OCI-LY1 (cell line): ENCODE measurements around the gene NLGN3.

ENCODE experiments used
- H2AFZ ChIP-seq: fragments of 200-600 bp; sonication (generic), shearing (Covaris generic); 2 replicates; pipeline ENCODE4 v1.6.0; 2014; ENCODE audit warnings: antibody characterized with exemption, mild to moderate bottlenecking, low read length
- H3F3A ChIP-seq: fragments of 200-600 bp; sonication (generic), shearing (Covaris generic); 2 replicates; pipeline ENCODE4 v1.6.0; 2014; ENCODE audit warnings: mild to moderate bottlenecking, antibody characterized with exemption, low read length, moderate library complexity; ENCODE audit not compliant: insufficient read depth
- H3K27ac ChIP-seq: fragments of 200-600 bp; sonication (generic); 2 replicates; pipeline ENCODE4 v1.5.1; 2014; ENCODE audit warnings: low read length, mixed run types, mild to moderate bottlenecking, low read depth; ENCODE audit not compliant: poor library complexity, severe bottlenecking
- H3K27me3 ChIP-seq: fragments of 200-600 bp; sonication (generic); 2 replicates; pipeline ENCODE4 v1.6.0; 2014; ENCODE audit warnings: antibody characterized with exemption, mild to moderate bottlenecking, low read length, moderate library complexity; ENCODE audit not compliant: insufficient read depth
- H3K36me3 ChIP-seq: fragments of 200-600 bp; sonication (generic); 2 replicates; pipeline ENCODE4 v1.6.1; 2014; ENCODE audit warnings: mild to moderate bottlenecking, antibody characterized with exemption, low read length, moderate library complexity, mixed read lengths; ENCODE audit not compliant: insufficient read depth
- H3K4me1 ChIP-seq: fragments of 200-600 bp; sonication (generic); 2 replicates; pipeline ENCODE4 v1.5.1; 2014; ENCODE audit warnings: mild to moderate bottlenecking, low read length, moderate library complexity; ENCODE audit not compliant: insufficient read depth, severe bottlenecking
- H3K4me2 ChIP-seq: fragments of 200-600 bp; sonication (generic), shearing (Covaris generic); 2 replicates; pipeline ENCODE4 v1.6.1; 2014; ENCODE audit warnings: low read length
- H3K4me3 ChIP-seq: fragments of 200-600 bp; sonication (generic); 2 replicates; pipeline ENCODE4 v1.5.1; 2014; ENCODE audit warnings: low read length, low read depth, mild to moderate bottlenecking, mixed read lengths; ENCODE audit not compliant: poor library complexity, severe bottlenecking
- H3K79me2 ChIP-seq: fragments of 200-600 bp; shearing (Covaris generic); 2 replicates; pipeline ENCODE4 v1.6.1; 2016; ENCODE audit warnings: mixed run types, low read length, mixed read lengths; ENCODE audit not compliant: insufficient read depth
- H3K9ac ChIP-seq: fragments of 200-600 bp; sonication (generic), shearing (Covaris generic); 2 replicates; pipeline ENCODE4 v1.6.1; 2014; ENCODE audit warnings: mild to moderate bottlenecking, low read length, mixed read lengths
- H3K9me2 ChIP-seq: fragments of 200-600 bp; sonication (generic), shearing (Covaris generic); 2 replicates; pipeline ENCODE4 v1.6.1; 2014; ENCODE audit warnings: low read depth, mild to moderate bottlenecking, low read length, mixed read lengths
- H3K9me3 ChIP-seq: fragments of 200-600 bp; shearing (Covaris generic); 2 replicates; pipeline ENCODE4 v1.6.1; 2014; ENCODE audit warnings: low read length, mixed read lengths
- H4K20me1 ChIP-seq: fragments of 200-600 bp; sonication (generic), shearing (Covaris generic); 2 replicates; pipeline ENCODE4 v1.6.0; 2016; ENCODE audit warnings: mild to moderate bottlenecking, low read length; ENCODE audit not compliant: insufficient read depth
- EZH2 ChIP-seq: fragments of 200-600 bp; sonication (generic), shearing (Covaris generic); IDR thresholded peaks from 2 replicates; pipeline ENCODE4 v1.8.0; 2017; ENCODE audit warnings: borderline replicate concordance, mixed run types, mild to moderate bottlenecking, antibody characterized with exemption, low read length, moderate library complexity, mixed read lengths
- TF ChIP-seq, protein P1 (sequence below): fragments of 200-600 bp; sonication (generic), shearing (Covaris generic); IDR thresholded peaks from 2 replicates; pipeline ENCODE4 v1.5.1; 2017; ENCODE audit warnings: mild to moderate bottlenecking, antibody characterized with exemption, low read length, moderate library complexity, mixed read lengths

Gene NLGN3

DNA sequence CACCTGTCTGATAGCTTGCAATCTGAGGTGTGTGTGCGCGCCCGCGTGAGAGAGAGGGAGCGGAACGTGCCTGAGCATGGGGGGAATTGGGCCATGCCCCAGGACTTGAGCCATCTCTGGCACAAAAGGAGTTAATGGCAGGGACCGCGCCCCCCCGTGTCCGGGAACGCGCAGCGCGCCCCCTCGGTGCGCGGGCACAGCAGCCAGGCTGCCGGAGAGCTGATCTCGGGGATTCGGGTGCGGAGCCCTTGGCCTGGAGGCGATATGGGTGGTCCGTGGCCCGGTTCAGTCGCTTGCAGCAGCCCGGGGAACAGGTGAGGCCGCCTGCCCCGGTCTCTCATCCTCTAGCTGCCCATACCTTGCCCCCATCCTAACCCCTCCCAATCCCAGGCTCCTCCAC lies at the start of gene NLGN3:
Gene NLGN3 (plus strand): TSS at position 191 of the 400 bp plus-strand sequence. CDS start 2,909 bp downstream, outside the sequence.
- Histone ChIP-seq H3K79me2 (no peaks in the 10 kb centered on the region), H3K4me1 (no peaks in the 10 kb centered on the region), H3K9ac (no peak within 1 kb of the TSS), H4K20me1 (no peaks in the 10 kb centered on the region), H2AFZ (no peak within 1 kb of the TSS), H3K36me3 (peaks cover 20% of the 10 kb centered on the region), H3K9me2 (no peaks in the 10 kb centered on the region), H3F3A (no peaks in the 10 kb centered on the region), H3K27me3 (no peaks in the 10 kb centered on the region), H3K27ac (no peak within 1 kb of the TSS), H3K4me3 (no peak within 1 kb of the TSS), H3K9me3 (no peaks in the 10 kb centered on the region), H3K4me2 (no peak within 1 kb of the TSS)
- no peak for TF ChIP-seq EZH2
- TF ChIP-seq, protein P1, sequence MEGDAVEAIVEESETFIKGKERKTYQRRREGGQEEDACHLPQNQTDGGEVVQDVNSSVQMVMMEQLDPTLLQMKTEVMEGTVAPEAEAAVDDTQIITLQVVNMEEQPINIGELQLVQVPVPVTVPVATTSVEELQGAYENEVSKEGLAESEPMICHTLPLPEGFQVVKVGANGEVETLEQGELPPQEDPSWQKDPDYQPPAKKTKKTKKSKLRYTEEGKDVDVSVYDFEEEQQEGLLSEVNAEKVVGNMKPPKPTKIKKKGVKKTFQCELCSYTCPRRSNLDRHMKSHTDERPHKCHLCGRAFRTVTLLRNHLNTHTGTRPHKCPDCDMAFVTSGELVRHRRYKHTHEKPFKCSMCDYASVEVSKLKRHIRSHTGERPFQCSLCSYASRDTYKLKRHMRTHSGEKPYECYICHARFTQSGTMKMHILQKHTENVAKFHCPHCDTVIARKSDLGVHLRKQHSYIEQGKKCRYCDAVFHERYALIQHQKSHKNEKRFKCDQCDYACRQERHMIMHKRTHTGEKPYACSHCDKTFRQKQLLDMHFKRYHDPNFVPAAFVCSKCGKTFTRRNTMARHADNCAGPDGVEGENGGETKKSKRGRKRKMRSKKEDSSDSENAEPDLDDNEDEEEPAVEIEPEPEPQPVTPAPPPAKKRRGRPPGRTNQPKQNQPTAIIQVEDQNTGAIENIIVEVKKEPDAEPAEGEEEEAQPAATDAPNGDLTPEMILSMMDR: no peak

DNA sequence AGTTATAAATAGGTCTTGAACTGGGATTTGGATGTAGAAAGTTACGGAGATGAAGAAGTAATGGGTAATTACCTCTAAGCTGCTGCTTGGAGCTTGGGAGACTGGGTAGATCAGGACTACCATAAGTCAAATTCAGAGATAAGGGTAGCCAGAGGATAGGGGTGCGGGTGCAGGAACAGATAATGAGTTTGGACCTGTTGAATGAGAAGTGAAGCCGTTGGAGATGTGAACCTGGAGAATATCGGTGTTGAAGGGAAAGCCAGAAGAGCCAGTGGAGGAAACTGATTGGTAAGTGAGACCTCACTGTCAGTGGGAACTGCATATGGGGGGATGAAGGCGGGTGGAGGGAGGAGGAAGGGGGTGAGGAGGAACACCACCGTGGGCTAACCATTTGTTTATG lies 49.6 kb upstream of the NLGN3 start:
- no peaks in the 10 kb centered on the region for H4K20me1 ChIP-seq
- H3K9me2 ChIP-seq: no peaks in the 10 kb centered on the region
- no peaks in the 10 kb centered on the region for H3K79me2 ChIP-seq
- H2AFZ ChIP-seq: no peak overlapping the region
- no peak for TF ChIP-seq EZH2
- TF ChIP-seq, protein P1: no peak
- H3K4me1 ChIP-seq: peaks cover 16% of the 10 kb centered on the region
- no peaks in the 10 kb centered on the region for H3K27me3 ChIP-seq
- H3F3A ChIP-seq: no peaks in the 10 kb centered on the region
- no peak overlapping the region for H3K27ac ChIP-seq
- H3K4me3 ChIP-seq: peak overlapping the region; percentile 69
- peak overlapping the region; percentile 67 for H3K9ac ChIP-seq
- no peaks in the 10 kb centered on the region for H3K36me3 ChIP-seq
- no peaks in the 10 kb centered on the region for H3K9me3 ChIP-seq
- peak overlapping the region; percentile 72 for H3K4me2 ChIP-seq

DNA sequence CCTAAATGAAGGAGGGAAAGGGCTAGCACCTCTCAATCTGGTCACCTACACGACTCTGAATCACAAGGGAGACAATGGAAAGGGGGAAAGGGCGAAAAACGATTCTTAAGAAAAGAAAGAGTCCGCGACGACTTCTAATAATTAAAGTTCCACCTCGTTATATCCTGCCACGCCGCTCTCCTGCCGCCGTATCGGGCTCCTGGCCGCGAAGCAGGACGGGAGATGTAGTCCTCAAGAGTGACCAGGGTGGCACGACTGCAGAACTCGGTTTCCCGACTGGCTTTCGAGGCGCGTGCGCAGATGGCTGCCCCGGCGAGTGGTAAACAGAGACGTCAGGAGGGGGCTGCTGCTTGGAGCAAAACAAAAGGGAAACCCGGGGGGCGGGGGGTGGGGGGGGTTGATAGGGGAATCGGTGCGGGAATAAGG lies 49.1 kb upstream of the NLGN3 start, which contains the start of gene FOXO4:
Gene FOXO4 (plus strand): TSS at position 297 of the 426 bp plus-strand sequence. CDS start 678 bp downstream, outside the sequence.
- Histone ChIP-seq H3K36me3 (no peaks in the 10 kb centered on the region), H3K79me2 (no peaks in the 10 kb centered on the region), H4K20me1 (no peaks in the 10 kb centered on the region), H3K27me3 (no peaks in the 10 kb centered on the region), H3K9me2 (no peaks in the 10 kb centered on the region), H3K4me2 (peak within 1 kb of the TSS; percentile 72), H3K9ac (peak within 1 kb of the TSS; percentile 67), H3K27ac (no peak within 1 kb of the TSS), H3K9me3 (no peaks in the 10 kb centered on the region), H3K4me1 (peaks cover 16% of the 10 kb centered on the region), H2AFZ (no peak within 1 kb of the TSS), H3F3A (no peaks in the 10 kb centered on the region), H3K4me3 (peak within 1 kb of the TSS; percentile 69)
- TF ChIP-seq, protein P1: no peak
- TF ChIP-seq EZH2: no peak
